HepG2 (cell line): ENCODE data around the gene DHRS4L2. TPM values are rescaled to one million over a fixed set of nuclear protein-coding genes. Genes with fewer than 3 reads are reported as not detected.

Source experiments
- FOXP4 ChIP-seq: sonication (generic); formaldehyde crosslinking; IDR thresholded peaks from 2 replicates; pipeline ENCODE4 v1.4.0; 2020; ENCODE audit warnings: missing genetic modification reagents
- HOXA9 ChIP-seq: sonication (generic); formaldehyde crosslinking; IDR thresholded peaks from 2 replicates; pipeline ENCODE4 v1.8.1; 2022; ENCODE audit warnings: missing genetic modification reagents, mild to moderate bottlenecking, moderate library complexity, borderline replicate concordance
- KDM5A ChIP-seq: fragments of 200-600 bp; sonication (generic); IDR thresholded peaks from 2 replicates; pipeline ENCODE4 v1.7.0; 2018; ENCODE audit warnings: antibody characterized with exemption, mild to moderate bottlenecking, low read length, borderline replicate concordance
- KLF15 ChIP-seq: sonication (generic); formaldehyde crosslinking; IDR thresholded peaks from 2 replicates; pipeline ENCODE4 v1.8.1; 2023; ENCODE audit warnings: borderline replicate concordance, mild to moderate bottlenecking, inconsistent platforms, missing genetic modification reagents, mixed read lengths
- NPAS2 ChIP-seq: sonication (generic); formaldehyde crosslinking; IDR thresholded peaks from 2 replicates; pipeline ENCODE4 v1.8.0; 2022; ENCODE audit warnings: mild to moderate bottlenecking, missing genetic modification reagents, borderline replicate concordance
- PLRG1 ChIP-seq: fragments of 450-650 bp; conservative IDR thresholded peaks from 2 replicates; pipeline ENCODE4 v1.6.1; 2016
- SMARCC2 ChIP-seq: fragments of 450-650 bp; IDR thresholded peaks from 2 replicates; pipeline ENCODE4 v1.6.1; 2017; ENCODE audit warnings: antibody characterized with exemption, mild to moderate bottlenecking
- TEF ChIP-seq: sonication (generic); formaldehyde crosslinking; IDR thresholded peaks from 2 replicates; pipeline ENCODE4 v1.5.0; 2020; ENCODE audit warnings: missing genetic modification reagents
- THAP8 ChIP-seq: sonication (generic); formaldehyde crosslinking; IDR thresholded peaks from 2 replicates; pipeline ENCODE4 v1.5.1; 2020; ENCODE audit warnings: missing genetic modification reagents, mild to moderate bottlenecking, borderline replicate concordance
- ZNF160 ChIP-seq: sonication (generic); formaldehyde crosslinking; IDR thresholded peaks from 2 replicates; pipeline ENCODE4 v1.8.0; 2022; ENCODE audit warnings: mild to moderate bottlenecking, inconsistent platforms, missing genetic modification reagents
- ZNF280B ChIP-seq: sonication (generic); formaldehyde crosslinking; IDR thresholded peaks from 2 replicates; pipeline ENCODE4 v1.5.0; 2020; ENCODE audit warnings: missing genetic modification reagents, mild to moderate bottlenecking, borderline replicate concordance
- ZNF609 ChIP-seq: sonication (generic); formaldehyde crosslinking; IDR thresholded peaks from 2 replicates; pipeline ENCODE4 v1.4.0; 2020; ENCODE audit warnings: mild to moderate bottlenecking, missing genetic modification reagents, borderline replicate concordance
- ZNF788 ChIP-seq: sonication (generic); formaldehyde crosslinking; IDR thresholded peaks from 2 replicates; pipeline ENCODE4 v1.5.0; 2020; ENCODE audit warnings: mild to moderate bottlenecking, missing genetic modification reagents, borderline replicate concordance
- ZSCAN29 ChIP-seq: sonication (generic); formaldehyde crosslinking; conservative IDR thresholded peaks from 2 replicates; pipeline ENCODE4 v1.4.0; 2020; ENCODE audit warnings: mild to moderate bottlenecking, missing genetic modification reagents
- polyA plus RNA-seq, 8 experiments: library from polyadenylated mRNA; depleted of rRNA in 3 of 8; stranded (reverse) in 7 of 8; unstranded in 1 of 8; fragments of >200 nt; fragmentation: Illumina TruSeq in 4 of 8; extraction: Trizol in 4 of 8; gene quantifications; 2 replicates each; pipeline versions ENCODE4 v1.2.1 to v1.2.3, GENCODE V29; 2011 to 2016; ENCODE audit warnings: low read depth in 4 of 8, missing spikeins in 1 of 8, mixed read lengths in 1 of 8; ENCODE audit not compliant: insufficient read depth in 1 of 8
- total RNA-seq, 5 experiments: library from RNA; depleted of rRNA; stranded (reverse); fragments of >200 nt; fragmentation: Illumina TruSeq; extraction: Trizol; gene quantifications; 2 replicates each; pipeline ENCODE4 v1.2.3, GENCODE V29; 2016; ENCODE audit warnings: low read depth in 1 of 5
- TF ChIP-seq, protein P1 (sequence below): sonication (generic); formaldehyde crosslinking; IDR thresholded peaks from 2 replicates; pipeline ENCODE4 v1.8.1; 2023; ENCODE audit warnings: missing genetic modification reagents, mild to moderate bottlenecking, borderline replicate concordance
- TF ChIP-seq, protein P2 (sequence below): IDR thresholded peaks from 2 replicates; pipeline ENCODE4 v1.6.1; 2016; ENCODE audit warnings: mild to moderate bottlenecking

The DHRS4L2 gene
- total and polyA plus RNA-seq, 2 of the 13 experiments (the other 11 are each of a cell fraction or from before 2014, with no cell fraction given), result 24.7 to 38.2 TPM

GRCh38 chr14:23939607-23940326 is 49.0 kb upstream of the DHRS4L2 start (continued):
- peak; percentile 60; the same call in 1 of the 2 replicates for TF ChIP-seq ZNF609 (CRISPR knock-in tag)
- no peak for TF ChIP-seq SMARCC2
- no peak for TF ChIP-seq KDM5A
- no peak for TF ChIP-seq ZNF160
- TF ChIP-seq, protein P1, sequence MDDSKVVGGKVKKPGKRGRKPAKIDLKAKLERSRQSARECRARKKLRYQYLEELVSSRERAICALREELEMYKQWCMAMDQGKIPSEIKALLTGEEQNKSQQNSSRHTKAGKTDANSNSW (CRISPR knock-in tag), result peak; percentile 68; the same call in 1 of the 2 replicates
- TF ChIP-seq NPAS2 (CRISPR knock-in tag), result no peak
- TF ChIP-seq THAP8 (CRISPR knock-in tag), result no peak
- TF ChIP-seq KLF15 (CRISPR knock-in tag), result no peak
- TF ChIP-seq PLRG1, result no peak
- TF ChIP-seq ZNF788, result no peak
- TF ChIP-seq FOXP4 (CRISPR knock-in tag), result 0 out of 2 replicates have a peak, but pooled peaks have one; percentile 33
- TF ChIP-seq ZNF280B, result no peak
- TF ChIP-seq, protein P2, sequence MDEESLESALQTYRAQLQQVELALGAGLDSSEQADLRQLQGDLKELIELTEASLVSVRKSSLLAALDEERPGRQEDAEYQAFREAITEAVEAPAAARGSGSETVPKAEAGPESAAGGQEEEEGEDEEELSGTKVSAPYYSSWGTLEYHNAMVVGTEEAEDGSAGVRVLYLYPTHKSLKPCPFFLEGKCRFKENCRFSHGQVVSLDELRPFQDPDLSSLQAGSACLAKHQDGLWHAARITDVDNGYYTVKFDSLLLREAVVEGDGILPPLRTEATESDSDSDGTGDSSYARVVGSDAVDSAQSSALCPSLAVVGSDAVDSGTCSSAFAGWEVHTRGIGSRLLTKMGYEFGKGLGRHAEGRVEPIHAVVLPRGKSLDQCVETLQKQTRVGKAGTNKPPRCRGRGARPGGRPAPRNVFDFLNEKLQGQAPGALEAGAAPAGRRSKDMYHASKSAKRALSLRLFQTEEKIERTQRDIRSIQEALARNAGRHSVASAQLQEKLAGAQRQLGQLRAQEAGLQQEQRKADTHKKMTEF (CRISPR knock-in tag), result 0 out of 2 replicates have a peak, but pooled peaks have one; percentile 34
- TF ChIP-seq HOXA9, result no peak
- TF ChIP-seq ZSCAN29, result no peak
- TF ChIP-seq TEF, result no peak
